Endothelial cell of umbilical vein (primary cell): Measurements from ENCODE around the gene CLIC4. TPM values are rescaled to one million over a fixed set of nuclear protein-coding genes. Genes with fewer than 3 reads are reported as not detected.
A peak's percentile ranks its signal among the peaks of the same experiment; 100 is the strongest.

Experiments
- BruUV-seq: library from RNA; stranded (reverse); fragments of 400-500 nt; replicated peaks from 2 replicates; lab custom pipeline; 2021; lab: Mats Ljungman, UMichigan
- CTCF ChIA-PET: fragments of 300-600, 350-600 bp; sonication (Branson Sonifier 250); formaldehyde crosslinking; loops from one replicate; lab custom pipeline; 2021; ENCODE audit warnings: antibody characterized with exemption, inconsistent platforms; lab: Charles Lee
- POLR2A ChIA-PET: fragments of 300-600, 350-600 bp; sonication (Branson Sonifier 250); formaldehyde crosslinking; loops from one replicate; lab custom pipeline; 2021; ENCODE audit warnings: antibody characterized with exemption, inconsistent platforms; lab: Charles Lee
- DNase-seq: peaks from one replicate; pipeline ENCODE4 v3.0.0-alpha.2; 2011; ENCODE audit warnings: low read depth, low spot score
- FAIRE-seq: peaks from 2 replicates; lab custom pipeline; 2011; peaks lifted over from hg19 to GRCh38; lab: Jason Lieb, UNC
- H2AFZ ChIP-seq: 2 replicates; pipeline ENCODE4 v1.6.0; 2012; ENCODE audit warnings: low read depth, low read length, control low read depth, inconsistent platforms
- H3K27ac ChIP-seq: 2 replicates; pipeline ENCODE4 v1.5.1; 2011; ENCODE audit warnings: low read depth, mild to moderate bottlenecking, control low read depth, low read length, moderate library complexity; ENCODE audit not compliant: insufficient read depth
- H3K27me3 ChIP-seq, 2 experiments: 2 replicates each; pipeline versions ENCODE4 v1.6.0 to v1.6.1; 2011; ENCODE audit warnings: low read length in 2 of 2, mixed read lengths in 1 of 2; ENCODE audit not compliant: control insufficient read depth in 2 of 2, insufficient read depth in 2 of 2
- H3K36me3 ChIP-seq, 2 experiments: 2 replicates in 1 of 2; 3 replicates in 1 of 2; pipeline ENCODE4 v1.5.1; 2011; ENCODE audit warnings: low read length in 2 of 2, mild to moderate bottlenecking in 1 of 2, moderate library complexity in 1 of 2; ENCODE audit not compliant: control insufficient read depth in 2 of 2, insufficient read depth in 2 of 2; ENCODE audit errors: extremely low read depth in 1 of 2
- H3K4me1 ChIP-seq: 3 replicates; pipeline ENCODE4 v1.5.1; 2011; ENCODE audit warnings: mild to moderate bottlenecking, low read length; ENCODE audit not compliant: control insufficient read depth, insufficient read depth; ENCODE audit errors: extremely low read depth
- H3K4me2 ChIP-seq: 2 replicates; pipeline ENCODE4 v1.6.1; 2011; ENCODE audit warnings: low read length, control low read depth, mixed read lengths; ENCODE audit not compliant: insufficient read depth
- H3K4me3 ChIP-seq, 3 experiments: fragments of 200-600 bp in 1 of 3; sonication (generic), shearing (Covaris generic) in 1 of 3; replicated peaks in 1 of 3; 2 replicates each; pipeline ENCODE4 v1.5.1; 2011 to 2016; ENCODE audit warnings: control low read depth in 3 of 3, low read length in 3 of 3, mild to moderate bottlenecking in 2 of 3, inconsistent platforms in 1 of 3, low read depth in 1 of 3, moderate library complexity in 1 of 3; ENCODE audit not compliant: insufficient read depth in 1 of 3
- H3K79me2 ChIP-seq: 2 replicates; pipeline ENCODE4 v1.6.0; 2012; ENCODE audit warnings: low read length, inconsistent platforms; ENCODE audit not compliant: control insufficient read depth, insufficient read depth
- H3K9ac ChIP-seq: replicated peaks from 2 replicates; pipeline ENCODE3; 2011; ENCODE audit warnings: low read length, control low read depth; ENCODE audit not compliant: insufficient read depth; ENCODE audit errors: extremely low read depth
- H3K9me1 ChIP-seq: replicated peaks from 3 replicates; pipeline ENCODE4 v1.6.0; 2011; ENCODE audit warnings: mild to moderate bottlenecking, low read length; ENCODE audit not compliant: control insufficient read depth, insufficient read depth; ENCODE audit errors: extremely low read depth
- H3K9me3 ChIP-seq: replicated peaks from 2 replicates; pipeline ENCODE4 v1.5.1; 2012; ENCODE audit warnings: low read length, inconsistent platforms; ENCODE audit not compliant: control insufficient read depth, insufficient read depth
- H4K20me1 ChIP-seq: replicated peaks from 2 replicates; pipeline ENCODE3; 2011; ENCODE audit warnings: mild to moderate bottlenecking, low read length; ENCODE audit not compliant: control insufficient read depth, insufficient read depth; ENCODE audit errors: extremely low read depth
- FOS ChIP-seq: IDR thresholded peaks from 2 replicates; pipeline ENCODE4 v1.6.1; 2011; ENCODE audit warnings: mild to moderate bottlenecking, low read length, moderate library complexity, borderline replicate concordance; ENCODE audit not compliant: insufficient read depth
- GATA2 ChIP-seq: IDR thresholded peaks from 2 replicates; pipeline ENCODE4 v1.7.0; 2011; ENCODE audit warnings: low read depth, mild to moderate bottlenecking, moderate library complexity, mixed read lengths, low read length; ENCODE audit not compliant: insufficient read length, insufficient read depth
- MYC ChIP-seq: IDR thresholded peaks from one replicate; pipeline ENCODE4 v1.6.1; 2011; ENCODE audit warnings: mild to moderate bottlenecking, low read depth, low read length
- POLR2A ChIP-seq: IDR thresholded peaks from 2 replicates; pipeline ENCODE4 v1.6.1; 2012; ENCODE audit warnings: low read depth, mild to moderate bottlenecking, control low read depth, low read length
- POLR2AphosphoS5 ChIP-seq: IDR thresholded peaks from 2 replicates; pipeline ENCODE4 v1.6.1; 2012; ENCODE audit warnings: low read depth, mild to moderate bottlenecking, control low read depth, low read length, moderate library complexity; ENCODE audit not compliant: insufficient read depth
- dilution Hi-C: fragments of 300-500 bp; cut with MboI; formaldehyde crosslinking; loops from one replicate; pipeline ENCODE4 v1.15.0; 2019; ENCODE audit warnings: low sequenced_read_pairs; ENCODE audit not compliant: extremely low pct_ligation_motif_present
- intact Hi-C: fragments of 100-400 bp; cut with micrococcal nuclease; formaldehyde crosslinking; loops from one replicate; pipeline ENCODE4 v1.10.0; 2022
- polyA plus RNA-seq, 4 experiments: library from polyadenylated mRNA; depleted of rRNA in 3 of 4; stranded (reverse) in 3 of 4; unstranded in 1 of 4; fragments of >200 nt; gene quantifications; 2 replicates each; pipeline versions ENCODE4 v1.2.1 to v1.2.3, GENCODE V29; 2011 to 2012; ENCODE audit warnings: missing spikeins in 1 of 4
- total RNA-seq: library from RNA; stranded (reverse); gene quantifications from 2 replicates; pipeline ENCODE4 v1.2.3, GENCODE V29; 2021
- TF ChIP-seq, protein P1 (sequence below): IDR thresholded peaks from 2 replicates; pipeline ENCODE4 v1.6.1; 2011; ENCODE audit not compliant: insufficient read depth, insufficient read length
- TF ChIP-seq, protein P2 (sequence below), 2 donors: IDR thresholded peaks; 1 replicate in 1 of 2; 2 replicates in 1 of 2; pipeline ENCODE4 v1.5.1; 2011; ENCODE audit warnings: low read length in 2 of 2, mild to moderate bottlenecking in 2 of 2, moderate library complexity in 2 of 2, control low read depth in 1 of 2, inconsistent platforms in 1 of 2, low read depth in 1 of 2; ENCODE audit not compliant: insufficient read depth in 1 of 2; ENCODE audit errors: extremely low read depth in 1 of 2

Gene CLIC4
- total and polyA plus RNA-seq, 2 donors (not counting 3 experiments of a cell fraction or from before 2014, with no cell fraction given) = 97.5 to 330 TPM

DNA sequence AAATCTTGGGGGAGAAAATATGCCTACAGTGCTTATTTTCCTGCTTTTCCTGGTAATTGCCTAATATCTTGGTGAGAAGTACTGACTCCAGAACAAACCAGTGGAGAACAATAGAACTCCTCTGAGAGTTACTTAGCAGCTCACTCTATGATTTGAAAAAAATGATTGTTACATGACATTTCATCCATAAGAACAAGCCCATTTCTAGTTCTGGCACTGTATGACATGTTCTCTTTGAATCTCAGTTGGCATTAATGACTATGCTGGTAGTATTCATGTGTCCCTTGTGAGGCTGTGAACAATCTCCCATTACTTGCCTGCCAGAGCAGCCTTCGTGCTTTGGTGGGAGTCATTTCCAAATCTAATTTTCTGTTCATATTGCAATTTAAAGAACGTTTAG, 58.0 kb downstream of the CLIC4 start:
- POLR2A ChIA-PET = no interaction called here
- DNase-seq (peak; percentile 45), FAIRE-seq (no peak)
- H3K4me1 ChIP-seq = peaks cover 45% of the 10 kb centered on the region
- no peaks in the 10 kb centered on the region for H3K9me3 ChIP-seq
- H3K9ac ChIP-seq = no peak overlapping the region
- CTCF ChIA-PET = interaction anchor here (1.1 to 2.7 kb wide), 7 partner anchors 9 to 115 kb away, joined by 3 to 19 read pairs (median 7); partner anchors contain the start of gene CLIC4
- intact Hi-C loops = loop anchor here (1.0 kb wide), 1 partner anchor 10 kb away; no protein-coding TSS in a partner anchor
- no peak overlapping the region for H3K4me3 ChIP-seq
- BruUV-seq = no TSS peak
- no peak overlapping the region for H2AFZ ChIP-seq
- H4K20me1 ChIP-seq = no peaks in the 10 kb centered on the region
- peak overlapping the region; percentile 14 for H3K4me2 ChIP-seq
- H3K9me1 ChIP-seq = no peaks in the 10 kb centered on the region
- dilution Hi-C loops = no loop called here
- TF ChIP-seq POLR2AphosphoS5 = no peak
- H3K36me3 ChIP-seq = peaks cover 0 to 2% of the 10 kb centered on the region in 2 experiments
- H3K27me3 ChIP-seq = no peaks in the 10 kb centered on the region
- H3K79me2 ChIP-seq = peaks cover 59% of the 10 kb centered on the region
- peak overlapping the region; percentile 41 for H3K27ac ChIP-seq

DNA sequence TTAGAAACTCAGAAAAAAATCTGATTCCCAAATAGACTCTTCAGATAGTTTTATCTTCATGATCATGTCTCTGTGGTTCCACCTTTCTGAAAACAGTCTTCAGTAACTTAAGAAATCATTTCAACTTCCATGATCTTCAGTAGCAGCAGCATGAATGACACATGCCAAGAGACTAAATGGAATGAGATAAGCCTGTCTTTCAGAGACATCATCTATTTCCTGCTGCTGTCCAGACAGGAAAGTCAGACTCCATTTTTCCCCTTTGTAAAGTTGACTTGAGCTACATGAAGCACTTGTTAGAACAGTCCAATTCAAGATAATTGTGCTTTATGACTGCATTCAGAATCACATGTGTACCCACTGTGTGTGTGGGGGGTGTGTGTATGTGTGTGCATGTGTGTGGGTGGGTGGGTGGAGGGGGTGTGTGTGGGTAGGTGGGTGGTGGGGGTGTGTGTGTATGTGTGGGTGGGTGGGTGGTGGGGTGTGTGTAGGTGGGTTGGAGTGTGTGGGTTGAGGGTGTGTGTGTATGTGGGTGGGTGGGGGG, 58.8 kb downstream of the CLIC4 start:
- CTCF ChIA-PET = interaction anchor here (0.6 to 2.7 kb wide), 8 partner anchors 10 to 140 kb away, joined by 3 to 19 read pairs (median 7); partner anchors contain the start of gene CLIC4
- peak overlapping the region; percentile 6 for H3K27ac ChIP-seq

More for the DNA sequence above, 58.8 kb downstream of the CLIC4 start:
- DNase-seq = peak; percentile 46
- Histone ChIP-seq H4K20me1 (no peaks in the 10 kb centered on the region), H3K9me1 (no peaks in the 10 kb centered on the region), H2AFZ (no peak overlapping the region), H3K4me3 (no peak overlapping the region), H3K4me2 (peak overlapping the region; percentile 14), H3K27me3 (no peaks in the 10 kb centered on the region), H3K79me2 (peaks cover 63% of the 10 kb centered on the region), H3K9ac (no peak overlapping the region), H3K9me3 (no peaks in the 10 kb centered on the region), H3K4me1 (peaks cover 48% of the 10 kb centered on the region), H3K36me3 (no peaks in the 10 kb centered on the region)
- POLR2A ChIA-PET = interaction anchor here (0.7 kb wide), 1 partner anchor 19 kb away, joined by 8 read pairs; no protein-coding TSS in a partner anchor
- dilution Hi-C loops (no loop called here), intact Hi-C loops (loop anchor here (1.0 to 2.0 kb wide), 2 partner anchors 11 to 15 kb away; no protein-coding TSS in a partner anchor)
- BruUV-seq = no TSS peak
- TF ChIP-seq GATA2 = peak; percentile 29
- no peak for TF ChIP-seq POLR2A
- no peak for TF ChIP-seq POLR2AphosphoS5
- TF ChIP-seq MYC = no peak
- TF ChIP-seq, protein P1, sequence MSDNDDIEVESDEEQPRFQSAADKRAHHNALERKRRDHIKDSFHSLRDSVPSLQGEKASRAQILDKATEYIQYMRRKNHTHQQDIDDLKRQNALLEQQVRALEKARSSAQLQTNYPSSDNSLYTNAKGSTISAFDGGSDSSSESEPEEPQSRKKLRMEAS = no peak
- TF ChIP-seq FOS = no peak
- TF ChIP-seq, protein P2, sequence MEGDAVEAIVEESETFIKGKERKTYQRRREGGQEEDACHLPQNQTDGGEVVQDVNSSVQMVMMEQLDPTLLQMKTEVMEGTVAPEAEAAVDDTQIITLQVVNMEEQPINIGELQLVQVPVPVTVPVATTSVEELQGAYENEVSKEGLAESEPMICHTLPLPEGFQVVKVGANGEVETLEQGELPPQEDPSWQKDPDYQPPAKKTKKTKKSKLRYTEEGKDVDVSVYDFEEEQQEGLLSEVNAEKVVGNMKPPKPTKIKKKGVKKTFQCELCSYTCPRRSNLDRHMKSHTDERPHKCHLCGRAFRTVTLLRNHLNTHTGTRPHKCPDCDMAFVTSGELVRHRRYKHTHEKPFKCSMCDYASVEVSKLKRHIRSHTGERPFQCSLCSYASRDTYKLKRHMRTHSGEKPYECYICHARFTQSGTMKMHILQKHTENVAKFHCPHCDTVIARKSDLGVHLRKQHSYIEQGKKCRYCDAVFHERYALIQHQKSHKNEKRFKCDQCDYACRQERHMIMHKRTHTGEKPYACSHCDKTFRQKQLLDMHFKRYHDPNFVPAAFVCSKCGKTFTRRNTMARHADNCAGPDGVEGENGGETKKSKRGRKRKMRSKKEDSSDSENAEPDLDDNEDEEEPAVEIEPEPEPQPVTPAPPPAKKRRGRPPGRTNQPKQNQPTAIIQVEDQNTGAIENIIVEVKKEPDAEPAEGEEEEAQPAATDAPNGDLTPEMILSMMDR (IDR thresholded peaks at IDR 0.05; ENCODE audit: extremely low read depth in 1 of 2, insufficient read depth in 1 of 2, low read depth in 1 of 2, low read length in 2 of 2) = no peak
- FAIRE-seq = no peak
